K562 (cell line): Measurements from ENCODE around the gene LCNL1. TPM values are rescaled to one million over a fixed set of nuclear protein-coding genes. Genes with fewer than 3 reads are reported as not detected.

Experiments used
- ARID1B ChIP-seq: fragments of 450-650 bp; IDR thresholded peaks from 2 replicates; pipeline ENCODE4 v1.6.1; 2016; ENCODE audit warnings: antibody characterized with exemption, mild to moderate bottlenecking, inconsistent platforms
- BMI1 ChIP-seq: fragments of 150-350 bp; IDR thresholded peaks from 2 replicates; pipeline ENCODE4 v1.6.1; 2014; ENCODE audit warnings: low read length
- BRCA1 ChIP-seq, 2 experiments: fragments of 450-650 bp in 1 of 2; sonication (generic) in 1 of 2; formaldehyde crosslinking in 1 of 2; IDR thresholded peaks; 2 replicates each; pipeline versions ENCODE4 v1.5.0 to v1.6.1; 2017 to 2020; ENCODE audit warnings: mild to moderate bottlenecking in 1 of 2, missing genetic modification reagents in 1 of 2
- CEBPG ChIP-seq, 3 experiments: fragments of 200-800 bp in 1 of 3; sonication (Bioruptor generic) in 1 of 3; sonication (generic) in 1 of 3; formaldehyde crosslinking in 1 of 3; IDR thresholded peaks in 2 of 3; conservative IDR thresholded peaks in 1 of 3; 2 replicates each; pipeline versions ENCODE4 v1.6.1 to v1.8.0; 2016 to 2022; ENCODE audit warnings: missing compliant biosample characterization in 2 of 3, missing genetic modification characterization in 2 of 3, mild to moderate bottlenecking in 1 of 3, missing genetic modification reagents in 1 of 3
- CREB1 ChIP-seq, 2 experiments: sonication (generic) in 1 of 2; formaldehyde crosslinking in 1 of 2; IDR thresholded peaks; 2 replicates each; pipeline versions ENCODE4 v1.6.1 to v1.8.0; 2012 to 2022; ENCODE audit warnings: inconsistent platforms in 1 of 2, mild to moderate bottlenecking in 1 of 2, missing genetic modification reagents in 1 of 2, moderate library complexity in 1 of 2
- HDGF ChIP-seq: fragments of 450-650 bp; IDR thresholded peaks from 2 replicates; pipeline ENCODE4 v1.6.1; 2016
- HNRNPK ChIP-seq: fragments of 200-400 bp; formaldehyde crosslinking; IDR thresholded peaks from one replicate; pipeline ENCODE4 v1.6.1; 2018; ENCODE audit warnings: mild to moderate bottlenecking, low read depth, low read length; ENCODE audit not compliant: poor library complexity, severe bottlenecking
- MIER1 ChIP-seq: fragments of 450-650 bp; IDR thresholded peaks from 2 replicates; pipeline ENCODE4 v1.6.1; 2016; ENCODE audit warnings: antibody characterized with exemption, mild to moderate bottlenecking, low read depth
- RBM25 ChIP-seq: fragments of 200-400 bp; formaldehyde crosslinking; IDR thresholded peaks from 2 replicates; pipeline ENCODE4 v1.6.1; 2018; ENCODE audit warnings: low read length, low read depth, moderate library complexity; ENCODE audit not compliant: severe bottlenecking
- THRAP3 ChIP-seq: fragments of 450-650 bp; IDR thresholded peaks from 2 replicates; pipeline ENCODE4 v1.6.1; 2016; ENCODE audit warnings: mild to moderate bottlenecking, inconsistent platforms, borderline replicate concordance
- U2AF1 ChIP-seq: fragments of 200-400 bp; formaldehyde crosslinking; optimal IDR thresholded peaks from 2 replicates; pipeline ENCODE3; 2017; ENCODE audit warnings: mild to moderate bottlenecking, low read depth, low read length, moderate library complexity
- XRCC5 ChIP-seq: fragments of 200-400 bp; formaldehyde crosslinking; IDR thresholded peaks from 2 replicates; pipeline ENCODE4 v1.6.1; 2017; ENCODE audit warnings: low read depth, mild to moderate bottlenecking, low read length
- ZBED1 ChIP-seq: IDR thresholded peaks from 2 replicates; pipeline ENCODE4 v1.6.1; 2014
- ZNF184 ChIP-seq: sonication (generic); formaldehyde crosslinking; IDR thresholded peaks from 2 replicates; pipeline ENCODE4 v1.5.0; 2020; ENCODE audit warnings: missing genetic modification reagents
- ZNF584 ChIP-seq: fragments of 200-800 bp; sonication (Bioruptor generic); IDR thresholded peaks from 2 replicates; pipeline ENCODE4 v1.6.1; 2016; ENCODE audit warnings: low read depth, mild to moderate bottlenecking, missing genetic modification characterization, missing compliant biosample characterization
- polyA plus RNA-seq, 8 experiments: library from polyadenylated mRNA; depleted of rRNA in 4 of 8; stranded (reverse) in 5 of 8; unstranded in 3 of 8; fragments of >200 nt; fragmentation: Nextera tagmentation in 2 of 8; fragmentation: Illumina TruSeq in 1 of 8; extraction: Ambion mirVana in 2 of 8; extraction: Trizol in 1 of 8; gene quantifications; 2 replicates each; pipeline versions ENCODE4 v1.2.1 to v1.2.3, GENCODE V29; 2011 to 2014; ENCODE audit warnings: inconsistent platforms in 1 of 8, missing spikeins in 1 of 8
- total RNA-seq, 7 experiments: library from RNA; depleted of rRNA in 6 of 7; stranded (reverse); fragments of >200 nt in 6 of 7; fragmentation: Illumina TruSeq in 2 of 7; extraction: Trizol in 2 of 7; gene quantifications; 2 replicates each; pipeline versions ENCODE4 v1.2.1 to v1.2.3, GENCODE V29; 2011 to 2021; ENCODE audit warnings: low replicate concordance in 1 of 7
- TF ChIP-seq, protein P1 (sequence below): sonication (generic); formaldehyde crosslinking; IDR thresholded peaks from 2 replicates; pipeline ENCODE4 v1.5.0; 2020; ENCODE audit warnings: missing genetic modification reagents
- TF ChIP-seq, protein P2 (sequence below): fragments of 450-650 bp; IDR thresholded peaks from 2 replicates; pipeline ENCODE4 v1.6.1; 2017; ENCODE audit warnings: antibody characterized with exemption
- TF ChIP-seq, protein P3 (sequence below): IDR thresholded peaks from 3 replicates; pipeline ENCODE4 v1.6.1; 2011; ENCODE audit warnings: borderline replicate concordance, mild to moderate bottlenecking, moderate library complexity; ENCODE audit not compliant: insufficient read length; ENCODE audit errors: extremely low read depth
- TF ChIP-seq, protein P4 (sequence below): sonication (generic); formaldehyde crosslinking; IDR thresholded peaks from 2 replicates; pipeline ENCODE4 v1.8.0; 2022; ENCODE audit warnings: missing genetic modification reagents, mild to moderate bottlenecking, moderate library complexity, borderline replicate concordance

The LCNL1 gene
- total and polyA plus RNA-seq, 9 of the 15 experiments (the other 6 are each of a cell fraction or from before 2014, with no cell fraction given), result 0.04 to 0.16 (median 0.04) TPM; not detected in 4

DNA sequence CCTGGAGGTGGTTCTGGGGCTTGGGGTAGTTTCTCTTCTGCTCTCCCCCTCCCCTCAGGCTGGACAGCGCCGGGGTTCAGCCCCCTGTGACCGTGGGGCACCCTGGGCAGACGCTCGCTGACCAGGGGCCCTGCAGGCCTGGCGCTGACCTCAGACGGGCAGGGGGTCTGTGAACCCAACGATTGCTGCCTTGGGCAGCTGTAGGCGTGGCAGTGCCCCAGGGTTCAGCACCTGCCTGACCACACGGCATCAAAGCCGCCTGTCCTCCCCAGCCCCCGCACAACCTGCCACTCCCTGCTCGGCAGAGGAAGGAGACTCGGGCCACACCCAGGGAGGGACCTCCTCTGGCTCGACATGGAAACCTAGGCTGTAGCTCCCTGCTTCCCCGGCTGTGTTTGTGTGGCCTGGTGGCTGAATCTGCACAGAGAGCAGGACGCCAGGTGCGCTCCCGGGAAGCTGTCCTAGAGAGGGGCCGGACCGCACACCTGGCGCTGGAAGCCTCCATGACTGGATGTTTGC is 18.6 kb upstream of the LCNL1 start (continued):
- no peak for TF ChIP-seq THRAP3
- TF ChIP-seq, protein P1, sequence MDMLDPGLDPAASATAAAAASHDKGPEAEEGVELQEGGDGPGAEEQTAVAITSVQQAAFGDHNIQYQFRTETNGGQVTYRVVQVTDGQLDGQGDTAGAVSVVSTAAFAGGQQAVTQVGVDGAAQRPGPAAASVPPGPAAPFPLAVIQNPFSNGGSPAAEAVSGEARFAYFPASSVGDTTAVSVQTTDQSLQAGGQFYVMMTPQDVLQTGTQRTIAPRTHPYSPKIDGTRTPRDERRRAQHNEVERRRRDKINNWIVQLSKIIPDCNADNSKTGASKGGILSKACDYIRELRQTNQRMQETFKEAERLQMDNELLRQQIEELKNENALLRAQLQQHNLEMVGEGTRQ (CRISPR knock-in tag), result no peak
- no peak for TF ChIP-seq U2AF1
- TF ChIP-seq ZBED1, result no peak
- no peak for TF ChIP-seq MIER1
- no peak for TF ChIP-seq HDGF
- TF ChIP-seq ZNF184 (CRISPR knock-in tag), result no peak
- TF ChIP-seq CREB1 (IDR thresholded peaks at IDR 0.05), result no peak
- no peak for TF ChIP-seq CREB1 (CRISPR knock-in tag; IDR thresholded peaks at IDR 0.05)
- TF ChIP-seq ARID1B, result 0 out of 2 replicates have a peak, but pooled peaks have one; percentile 50
- TF ChIP-seq ZNF584 (CRISPR knock-in tag), result no peak
- TF ChIP-seq, protein P2, sequence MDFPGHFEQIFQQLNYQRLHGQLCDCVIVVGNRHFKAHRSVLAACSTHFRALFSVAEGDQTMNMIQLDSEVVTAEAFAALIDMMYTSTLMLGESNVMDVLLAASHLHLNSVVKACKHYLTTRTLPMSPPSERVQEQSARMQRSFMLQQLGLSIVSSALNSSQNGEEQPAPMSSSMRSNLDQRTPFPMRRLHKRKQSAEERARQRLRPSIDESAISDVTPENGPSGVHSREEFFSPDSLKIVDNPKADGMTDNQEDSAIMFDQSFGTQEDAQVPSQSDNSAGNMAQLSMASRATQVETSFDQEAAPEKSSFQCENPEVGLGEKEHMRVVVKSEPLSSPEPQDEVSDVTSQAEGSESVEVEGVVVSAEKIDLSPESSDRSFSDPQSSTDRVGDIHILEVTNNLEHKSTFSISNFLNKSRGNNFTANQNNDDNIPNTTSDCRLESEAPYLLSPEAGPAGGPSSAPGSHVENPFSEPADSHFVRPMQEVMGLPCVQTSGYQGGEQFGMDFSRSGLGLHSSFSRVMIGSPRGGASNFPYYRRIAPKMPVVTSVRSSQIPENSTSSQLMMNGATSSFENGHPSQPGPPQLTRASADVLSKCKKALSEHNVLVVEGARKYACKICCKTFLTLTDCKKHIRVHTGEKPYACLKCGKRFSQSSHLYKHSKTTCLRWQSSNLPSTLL, result no peak
- TF ChIP-seq, protein P3, sequence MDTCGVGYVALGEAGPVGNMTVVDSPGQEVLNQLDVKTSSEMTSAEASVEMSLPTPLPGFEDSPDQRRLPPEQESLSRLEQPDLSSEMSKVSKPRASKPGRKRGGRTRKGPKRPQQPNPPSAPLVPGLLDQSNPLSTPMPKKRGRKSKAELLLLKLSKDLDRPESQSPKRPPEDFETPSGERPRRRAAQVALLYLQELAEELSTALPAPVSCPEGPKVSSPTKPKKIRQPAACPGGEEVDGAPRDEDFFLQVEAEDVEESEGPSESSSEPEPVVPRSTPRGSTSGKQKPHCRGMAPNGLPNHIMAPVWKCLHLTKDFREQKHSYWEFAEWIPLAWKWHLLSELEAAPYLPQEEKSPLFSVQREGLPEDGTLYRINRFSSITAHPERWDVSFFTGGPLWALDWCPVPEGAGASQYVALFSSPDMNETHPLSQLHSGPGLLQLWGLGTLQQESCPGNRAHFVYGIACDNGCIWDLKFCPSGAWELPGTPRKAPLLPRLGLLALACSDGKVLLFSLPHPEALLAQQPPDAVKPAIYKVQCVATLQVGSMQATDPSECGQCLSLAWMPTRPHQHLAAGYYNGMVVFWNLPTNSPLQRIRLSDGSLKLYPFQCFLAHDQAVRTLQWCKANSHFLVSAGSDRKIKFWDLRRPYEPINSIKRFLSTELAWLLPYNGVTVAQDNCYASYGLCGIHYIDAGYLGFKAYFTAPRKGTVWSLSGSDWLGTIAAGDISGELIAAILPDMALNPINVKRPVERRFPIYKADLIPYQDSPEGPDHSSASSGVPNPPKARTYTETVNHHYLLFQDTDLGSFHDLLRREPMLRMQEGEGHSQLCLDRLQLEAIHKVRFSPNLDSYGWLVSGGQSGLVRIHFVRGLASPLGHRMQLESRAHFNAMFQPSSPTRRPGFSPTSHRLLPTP, result no peak
- no peak for TF ChIP-seq CEBPG (CRISPR knock-in tag; IDR thresholded peaks at IDR 0.05)
- TF ChIP-seq CEBPG (tag; conservative IDR thresholded peaks at IDR 0.05 in 1 of 2, IDR thresholded peaks at IDR 0.05 in 1 of 2), result no peak
- TF ChIP-seq, protein P4, sequence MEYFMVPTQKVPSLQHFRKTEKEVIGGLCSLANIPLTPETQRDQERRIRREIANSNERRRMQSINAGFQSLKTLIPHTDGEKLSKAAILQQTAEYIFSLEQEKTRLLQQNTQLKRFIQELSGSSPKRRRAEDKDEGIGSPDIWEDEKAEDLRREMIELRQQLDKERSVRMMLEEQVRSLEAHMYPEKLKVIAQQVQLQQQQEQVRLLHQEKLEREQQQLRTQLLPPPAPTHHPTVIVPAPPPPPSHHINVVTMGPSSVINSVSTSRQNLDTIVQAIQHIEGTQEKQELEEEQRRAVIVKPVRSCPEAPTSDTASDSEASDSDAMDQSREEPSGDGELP (CRISPR knock-in tag), result 0 out of 2 replicates have a peak, but pooled peaks have one; percentile 25
- TF ChIP-seq BMI1, result no peak
- TF ChIP-seq XRCC5, result no peak; the same call in 1 of the 2 replicates
- TF ChIP-seq BRCA1 (IDR thresholded peaks at IDR 0.05), result no peak
- TF ChIP-seq BRCA1 (CRISPR knock-in tag; IDR thresholded peaks at IDR 0.05), result no peak
- TF ChIP-seq RBM25, result no peak
- TF ChIP-seq HNRNPK, result no peak
